Immature natural killer cell (primary cell): ENCODE data around the gene IFI27L2. TPM values are rescaled to one million over a fixed set of nuclear protein-coding genes. Genes with fewer than 3 reads are reported as not detected.
A peak's percentile ranks its signal among the peaks of the same experiment; 100 is the strongest.

Source experiments
- DNase-seq, 3 donors: peaks; one replicate each; pipeline ENCODE4 v3.0.0; 2022; ENCODE audit warnings: mixed read lengths in 1 of 3
- H3K27ac Mint-ChIP-seq, 6 donors: one replicate each; pipeline ENCODE4 v1.8.0; 2020; ENCODE audit warnings: mixed read lengths in 6 of 6, mild to moderate bottlenecking in 5 of 6, inconsistent platforms in 4 of 6, moderate library complexity in 3 of 6
- H3K27me3 Mint-ChIP-seq, 3 donors: one replicate each; pipeline ENCODE4 v1.8.0; 2020 to 2021; ENCODE audit warnings: low read depth in 3 of 3, mild to moderate bottlenecking in 3 of 3, mixed read lengths in 3 of 3, moderate library complexity in 3 of 3, inconsistent platforms in 1 of 3
- H3K36me3 Mint-ChIP-seq, 3 donors: one replicate each; pipeline ENCODE4 v1.8.0; 2020; ENCODE audit warnings: mixed read lengths in 3 of 3, inconsistent platforms in 2 of 3, mild to moderate bottlenecking in 2 of 3
- H3K4me1 Mint-ChIP-seq, 2 donors: one replicate each; pipeline ENCODE4 v1.8.0; 2020; ENCODE audit warnings: inconsistent platforms in 2 of 2, mild to moderate bottlenecking in 2 of 2, mixed read lengths in 2 of 2, moderate library complexity in 1 of 2
- H3K4me3 Mint-ChIP-seq, 5 donors: one replicate each; pipeline ENCODE4 v1.8.0; 2020; ENCODE audit warnings: mild to moderate bottlenecking in 5 of 5, mixed read lengths in 5 of 5, inconsistent platforms in 3 of 5, moderate library complexity in 3 of 5
- H3K9me3 Mint-ChIP-seq, 6 donors: one replicate each; pipeline ENCODE4 v1.8.0; 2020; ENCODE audit warnings: mild to moderate bottlenecking in 6 of 6, mixed read lengths in 6 of 6, inconsistent platforms in 4 of 6, moderate library complexity in 3 of 6
- polyA plus RNA-seq, 3 donors: library from polyadenylated mRNA; unstranded; fragments of 300-500 nt; fragmentation: Illumina TruSeq; gene quantifications; one replicate each; pipeline ENCODE4 v1.2.3, GENCODE V29; 2021

The IFI27L2 gene
- polyA plus RNA-seq, 3 donors from 2014 or later, result 82.0 to 188 (median 103) TPM

DNA sequence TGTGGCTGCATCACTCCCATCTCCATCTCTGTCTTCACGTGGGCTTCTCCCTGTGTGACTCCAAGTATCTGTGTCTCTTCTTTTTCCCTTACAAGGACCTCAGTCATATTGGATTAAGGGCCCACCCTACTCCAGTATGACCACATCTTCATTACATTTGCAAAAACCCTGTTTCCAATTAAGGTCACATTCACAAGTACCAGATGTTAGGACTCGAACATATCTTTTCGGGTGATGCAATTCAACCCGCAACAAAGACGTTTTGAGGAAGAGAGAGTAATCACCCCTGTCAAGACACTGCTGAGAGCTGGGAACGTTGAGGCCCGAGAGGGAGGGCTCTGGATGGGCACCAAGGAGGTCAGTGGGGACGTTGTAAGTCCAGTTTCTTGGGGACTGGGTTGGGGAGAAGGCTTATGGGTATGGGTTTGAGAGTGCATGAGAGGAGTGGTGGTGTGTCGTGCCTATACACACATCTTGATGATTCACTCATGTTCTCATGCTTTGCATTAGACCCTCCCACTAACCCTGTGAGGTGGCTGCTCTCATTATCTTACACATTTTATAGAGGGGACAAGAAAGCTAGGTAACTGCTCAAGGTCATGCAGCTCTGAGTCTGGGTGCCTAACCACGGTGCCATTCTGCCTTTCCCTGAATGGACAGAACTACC, 30.9 kb downstream of the IFI27L2 start:
- DNase-seq, result no peak
- Mint-ChIP-seq H3K27me3 (peaks cover 2% of the 10 kb centered on the region in 3 donors), H3K4me3 (no peak overlapping the region), H3K9me3 (no peaks in the 10 kb centered on the region), H3K36me3 (peaks cover 0 to 14% (median 0%) of the 10 kb centered on the region in 3 donors), H3K4me1 (no peaks in the 10 kb centered on the region), H3K27ac (no peak overlapping the region)

- Mint-ChIP-seq H3K9me3 (no peaks in the 10 kb centered on the region), H3K4me1 (no peaks in the 10 kb centered on the region), H3K27me3 (peaks cover 2% of the 10 kb centered on the region in 3 donors), H3K27ac (no peak overlapping the region), H3K4me3 (no peak overlapping the region), H3K36me3 (peaks cover 0 to 14% (median 0%) of the 10 kb centered on the region in 3 donors)
- DNase-seq, result no peak
Observed at GRCh38 chr14:94097091-94097490, 32.3 kb downstream of the IFI27L2 start.

GRCh38 chr14:94093418-94093817, 36.0 kb downstream of the IFI27L2 start:
- H3K27ac Mint-ChIP-seq, result no peak overlapping the region
- H3K36me3 Mint-ChIP-seq, result peaks cover 0 to 10% (median 0%) of the 10 kb centered on the region in 3 donors
- H3K27me3 Mint-ChIP-seq, result peaks cover 0 to 2% (median 0%) of the 10 kb centered on the region in 3 donors
- no peak for DNase-seq
- no peak overlapping the region for H3K4me3 Mint-ChIP-seq
- H3K4me1 Mint-ChIP-seq, result no peaks in the 10 kb centered on the region
- no peaks in the 10 kb centered on the region for H3K9me3 Mint-ChIP-seq

GRCh38 chr14:94089479-94089878, 39.9 kb downstream of the IFI27L2 start:
- Mint-ChIP-seq H3K27me3 (peaks cover 0 to 1% (median 0%) of the 10 kb centered on the region in 3 donors), H3K4me1 (no peaks in the 10 kb centered on the region), H3K4me3 (no peak overlapping the region), H3K9me3 (no peaks in the 10 kb centered on the region), H3K27ac (no peak overlapping the region), H3K36me3 (peaks cover 0 to 18% (median 0%) of the 10 kb centered on the region in 3 donors)
- DNase-seq, result no peak

DNA sequence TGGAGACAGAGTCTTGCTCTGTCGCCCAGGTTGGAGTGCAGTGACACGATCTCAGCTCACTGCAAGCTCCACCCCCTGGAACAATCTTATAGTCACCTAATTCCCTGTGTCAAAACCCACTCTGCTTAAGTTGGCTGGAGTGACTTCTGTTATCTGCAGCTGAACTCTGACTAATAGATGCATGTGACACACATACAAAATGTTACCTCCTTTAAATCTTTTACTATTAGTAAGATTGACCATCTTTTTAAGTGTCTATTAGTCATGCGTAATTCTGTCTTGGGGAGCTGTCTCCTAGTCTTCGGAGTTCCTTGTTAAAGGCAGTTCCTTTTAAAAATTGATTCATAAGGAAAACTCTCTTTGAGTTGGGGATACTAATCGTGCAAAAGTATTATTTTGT, 40.9 kb downstream of the IFI27L2 start:
- Mint-ChIP-seq H3K27me3 (peaks cover 0 to 1% (median 0%) of the 10 kb centered on the region in 3 donors), H3K27ac (no peak overlapping the region), H3K36me3 (peaks cover 0 to 15% (median 0%) of the 10 kb centered on the region in 3 donors), H3K4me3 (no peak overlapping the region), H3K4me1 (no peaks in the 10 kb centered on the region), H3K9me3 (no peaks in the 10 kb centered on the region)
- DNase-seq, result no peak

GRCh38 chr14:94087891-94088290, 41.5 kb downstream of the IFI27L2 start:
- no peak overlapping the region for H3K4me3 Mint-ChIP-seq
- H3K36me3 Mint-ChIP-seq, result peaks cover 0 to 15% (median 0%) of the 10 kb centered on the region in 3 donors
- H3K27ac Mint-ChIP-seq, result no peak overlapping the region
- peaks cover 0 to 1% (median 0%) of the 10 kb centered on the region in 3 donors for H3K27me3 Mint-ChIP-seq
- DNase-seq, result no peak
- H3K9me3 Mint-ChIP-seq, result no peaks in the 10 kb centered on the region
- no peaks in the 10 kb centered on the region for H3K4me1 Mint-ChIP-seq

DNA sequence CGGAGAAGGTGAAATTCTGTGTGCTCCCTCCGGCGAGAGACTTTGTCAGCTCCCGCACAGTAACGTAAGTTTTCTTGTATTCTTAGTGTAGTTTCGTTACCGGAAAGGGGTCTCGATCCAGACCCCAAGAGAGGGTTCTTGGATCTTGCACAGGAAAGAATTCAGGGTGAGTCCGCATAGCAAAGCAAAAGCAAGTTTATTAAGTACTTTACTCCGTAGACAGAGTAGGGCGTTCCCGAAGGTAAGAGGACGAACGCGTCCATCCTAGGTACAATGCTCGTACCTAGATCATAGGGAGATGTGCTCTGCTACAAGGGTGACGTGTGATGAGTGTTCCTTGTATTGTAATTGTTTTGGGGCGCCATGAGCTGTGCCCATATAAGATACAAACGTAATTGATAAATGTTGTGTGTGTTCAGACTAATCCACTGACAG, 48.0 kb downstream of the IFI27L2 start:
- H3K4me1 Mint-ChIP-seq, result peaks cover 49 to 58% of the 10 kb centered on the region in 2 donors
- H3K27me3 Mint-ChIP-seq, result peaks cover 6 to 13% (median 11%) of the 10 kb centered on the region in 3 donors

DNA sequence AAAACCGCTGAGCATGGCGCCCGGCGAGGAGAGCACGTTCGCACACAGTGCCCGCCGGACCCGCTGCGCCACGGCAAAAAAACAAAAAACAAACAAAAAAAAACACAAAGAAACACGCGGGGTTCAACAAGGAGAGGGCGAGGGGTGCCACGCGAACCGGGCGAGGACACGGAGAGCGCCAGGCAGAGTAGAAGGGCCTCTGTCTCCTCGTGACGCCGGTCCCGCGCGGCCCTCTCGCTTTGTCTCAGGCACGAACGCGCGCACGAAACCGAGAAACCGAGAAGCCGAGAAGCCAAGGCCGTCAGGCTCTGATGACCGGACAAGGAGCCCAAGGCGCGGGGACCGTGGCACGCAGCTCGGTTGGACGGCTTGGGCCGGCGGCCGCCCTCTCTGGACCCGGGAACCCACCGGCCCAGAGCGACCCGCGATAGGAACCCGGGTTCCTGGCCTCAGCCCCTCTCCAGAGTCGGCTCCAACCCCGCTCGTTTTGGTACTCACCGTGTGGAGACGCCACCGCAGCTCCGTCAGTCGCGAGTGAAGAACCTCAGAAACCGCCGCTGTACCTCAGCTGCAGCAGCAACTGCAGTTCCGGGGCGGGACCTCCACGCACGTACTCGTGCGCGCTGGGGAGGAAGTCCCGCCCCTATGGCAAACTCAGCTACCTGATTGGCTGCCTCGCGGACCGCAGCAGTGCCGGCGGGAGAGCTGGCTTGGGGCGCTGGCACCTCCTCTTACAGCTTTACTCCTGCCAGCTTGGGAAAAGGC, 48.6 kb downstream of the IFI27L2 start, which contains the start of the genes DDX24 and IFI27L1:
Gene DDX24 (minus strand): TSS at position 582 of the 765 bp plus-strand sequence. CDS start 1,460 bp downstream, outside the sequence.
Gene IFI27L1 (plus strand): TSS at position 690 of the 765 bp plus-strand sequence. CDS start 15,628 bp downstream, outside the sequence.
- peak within 1 kb of the TSS; percentile 97 to 99 (median 99) for H3K27ac Mint-ChIP-seq
- no peaks in the 10 kb centered on the region for H3K9me3 Mint-ChIP-seq
- peaks cover 53 to 64% of the 10 kb centered on the region in 2 donors for H3K4me1 Mint-ChIP-seq
- DNase-seq, result peak; percentile 97 to 98 (median 97)
- peak within 1 kb of the TSS; percentile 94 to 100 (median 99) for H3K4me3 Mint-ChIP-seq
- peaks cover 22 to 32% (median 23%) of the 10 kb centered on the region in 3 donors for H3K36me3 Mint-ChIP-seq
- H3K27me3 Mint-ChIP-seq, result peaks cover 6 to 13% (median 11%) of the 10 kb centered on the region in 3 donors

More for the DNA sequence above, 48.0 kb downstream of the IFI27L2 start:
- no peaks in the 10 kb centered on the region for H3K9me3 Mint-ChIP-seq
- peak overlapping the region; percentile 94 to 99 (median 98) for H3K27ac Mint-ChIP-seq
- DNase-seq, result no peak
- peaks cover 22 to 37% (median 23%) of the 10 kb centered on the region in 3 donors for H3K36me3 Mint-ChIP-seq
- peak overlapping the region; percentile 94 to 100 (median 99) for H3K4me3 Mint-ChIP-seq

GRCh38 chr14:94079891-94080620, 49.3 kb downstream of the IFI27L2 start:
- Mint-ChIP-seq H3K27ac (peak overlapping the region; percentile 97 to 99 (median 99)), H3K4me1 (peaks cover 60 to 71% of the 10 kb centered on the region in 2 donors), H3K36me3 (peaks cover 24 to 32% (median 30%) of the 10 kb centered on the region in 3 donors), H3K27me3 (peaks cover 6 to 13% (median 11%) of the 10 kb centered on the region in 3 donors), H3K9me3 (peaks cover 0 to 7% (median 3%) of the 10 kb centered on the region in 6 donors), H3K4me3 (peak overlapping the region; percentile 94 to 100 (median 99))
- DNase-seq, result peak in 1 of 3 donors; percentile 19

GRCh38 chr14:94077823-94078222, 51.6 kb downstream of the IFI27L2 start:
- peak overlapping the region; percentile 74 to 100 (median 98) for H3K4me3 Mint-ChIP-seq
- H3K9me3 Mint-ChIP-seq, result peaks cover 6 to 16% (median 12%) of the 10 kb centered on the region in 6 donors
- no peak for DNase-seq
- H3K27ac Mint-ChIP-seq, result peak overlapping the region in 4 of 6 donors; percentile 2 to 85 (median 48)
- peaks cover 34 to 41% (median 40%) of the 10 kb centered on the region in 3 donors for H3K36me3 Mint-ChIP-seq
- H3K4me1 Mint-ChIP-seq, result peaks cover 68 to 89% of the 10 kb centered on the region in 2 donors
- H3K27me3 Mint-ChIP-seq, result peaks cover 6 to 13% (median 11%) of the 10 kb centered on the region in 3 donors
